Fibroblast of skin of right biceps (primary cell): Measurements from ENCODE around the gene DPP8.
"Not testable (repeated sequence)": the region's sequence is repeated elsewhere in the genome, so short reads cannot be mapped to it uniquely, and the experiment has no call there.

Experiments
- DNase-seq: peaks from one replicate; pipeline ENCODE4 v3.0.0-alpha.2; 2013

DPP8 gene

DNA sequence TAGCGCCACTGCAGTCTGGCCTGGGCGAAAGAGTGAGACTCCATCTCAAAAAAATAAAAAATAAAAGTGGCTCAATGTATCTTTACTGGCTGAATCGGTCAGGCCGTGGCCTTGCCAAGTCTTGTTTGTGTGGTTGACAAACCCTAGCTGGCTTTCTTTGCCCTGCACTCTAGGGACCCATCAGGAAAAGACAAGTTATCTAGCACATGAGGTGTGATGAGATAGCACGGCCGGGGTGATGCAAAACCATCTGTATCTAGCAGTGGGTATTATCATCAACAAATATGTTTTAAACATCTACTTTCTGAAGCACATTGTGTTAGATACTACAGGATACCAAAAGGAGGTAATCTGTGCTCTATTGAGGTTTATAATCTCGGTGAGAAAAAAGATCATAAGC lies 3.9 kb upstream of the DPP8 start:
- no peak for DNase-seq

DNA sequence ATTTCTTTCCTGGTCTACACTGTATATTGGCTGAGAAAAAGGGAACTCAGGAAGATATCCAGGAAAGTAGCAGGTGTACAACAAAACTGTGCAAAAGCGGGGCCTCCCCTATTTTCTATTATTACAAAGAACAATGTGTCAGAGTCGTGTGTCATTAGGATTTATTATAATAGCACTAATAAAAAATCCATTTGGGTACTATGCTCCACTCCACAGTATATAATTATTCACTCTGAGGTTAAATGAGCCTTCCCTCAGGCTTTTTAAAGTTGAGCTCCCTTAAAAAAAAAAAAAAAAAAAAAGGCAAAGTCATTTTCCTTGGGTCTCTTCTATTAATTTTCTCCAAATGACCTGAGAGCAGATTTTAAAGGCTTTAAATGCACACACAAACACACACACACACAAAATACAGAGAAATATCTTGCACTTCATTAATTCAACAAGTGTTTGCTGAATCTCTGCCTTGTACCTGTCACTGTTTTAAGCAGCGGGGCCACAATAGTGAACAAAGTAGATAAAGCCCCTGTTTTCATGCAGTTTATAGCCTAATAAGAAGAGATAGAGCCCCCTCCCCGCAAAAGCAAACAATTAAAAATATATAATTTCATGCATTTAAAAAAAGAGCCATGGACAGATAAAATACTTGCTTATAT lies 1.3 kb upstream of the DPP8 start:
- no peak for DNase-seq

DNA sequence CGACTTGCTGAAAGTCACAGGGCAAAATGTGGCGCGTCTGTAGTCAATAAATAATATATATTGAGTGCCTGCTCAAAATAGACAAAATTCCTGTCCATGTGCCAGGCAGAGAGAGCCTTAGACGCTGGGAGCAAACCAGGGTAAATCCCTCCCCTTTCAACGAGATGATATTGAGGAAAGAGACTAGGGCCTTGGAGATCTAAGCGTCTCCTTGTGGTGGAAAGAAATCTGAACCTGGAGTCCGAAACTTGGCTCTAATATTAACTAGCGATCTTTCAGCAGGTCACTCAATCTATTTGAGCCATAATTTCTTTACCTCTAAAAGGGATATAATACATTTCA lies 348 bp upstream of the DPP8 start:
- DNase-seq: no peak

DNA sequence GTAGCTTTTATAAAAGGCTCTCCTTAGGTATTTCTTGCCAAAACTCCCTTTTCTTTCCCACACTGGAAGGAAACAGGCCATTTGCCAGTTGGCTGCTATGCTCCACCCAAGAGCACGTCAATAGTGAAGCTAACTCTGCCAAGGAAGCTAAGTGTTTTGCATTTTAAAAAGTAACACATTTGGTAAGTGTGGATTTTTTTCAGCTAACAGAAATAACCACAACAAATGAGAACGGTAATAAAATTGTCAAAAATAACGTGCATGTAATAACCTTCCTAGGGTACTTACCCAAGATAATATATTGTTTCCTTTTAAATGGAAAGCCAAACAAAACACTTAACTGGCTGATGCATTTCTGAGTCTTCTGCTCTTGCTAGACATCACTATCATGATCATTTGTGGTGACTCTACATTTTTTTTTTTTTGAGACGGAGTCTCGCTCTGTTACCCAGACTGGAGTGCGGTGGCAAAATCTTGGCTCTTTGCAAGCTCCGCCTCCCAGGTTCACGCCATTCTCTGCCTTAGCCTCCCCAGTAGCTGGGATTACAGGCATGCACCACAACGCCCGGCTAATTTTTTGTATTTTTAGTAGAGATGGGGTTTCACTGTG lies 4.6 kb downstream of the DPP8 start:
- no peak for DNase-seq

DNA sequence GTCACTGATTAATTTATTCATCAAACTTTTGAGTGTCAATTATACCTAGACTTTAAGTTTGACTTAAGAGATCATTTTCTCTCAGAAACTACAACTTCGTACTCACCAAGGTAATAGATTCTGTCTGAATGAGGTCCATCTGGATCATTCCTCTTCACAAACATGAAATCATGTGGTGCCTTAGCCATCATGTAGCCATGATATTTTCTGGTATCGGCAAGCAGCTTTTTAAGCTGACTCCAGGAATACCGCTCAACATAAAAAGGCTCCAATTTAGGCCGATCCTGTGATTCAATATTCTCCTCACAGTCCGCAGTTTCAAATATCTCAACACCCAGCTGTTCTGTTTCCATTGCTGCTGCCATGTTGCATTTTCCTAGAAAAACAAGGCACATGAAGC lies 5.3 kb downstream of the DPP8 start:
- no peak for DNase-seq

DNA sequence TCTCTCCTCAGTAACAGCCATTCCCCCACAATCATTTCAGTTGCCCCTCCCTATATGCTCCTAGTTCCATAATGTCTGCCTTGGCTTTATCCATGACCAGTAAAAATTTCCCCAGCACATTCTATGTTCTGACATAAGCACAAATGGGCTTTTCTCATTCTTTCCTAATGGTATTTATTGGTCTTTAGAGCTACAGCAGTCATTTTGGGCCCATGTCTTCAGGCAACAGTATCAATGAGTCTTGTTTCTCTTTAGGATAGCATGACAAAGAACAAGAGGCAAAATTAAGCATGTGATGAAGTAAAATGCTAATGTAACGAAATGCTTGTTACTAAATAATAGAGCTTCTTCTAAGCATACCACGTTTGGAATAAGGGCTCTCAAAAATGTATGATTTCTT lies 8.2 kb downstream of the DPP8 start:
- DNase-seq: no peak

DNA sequence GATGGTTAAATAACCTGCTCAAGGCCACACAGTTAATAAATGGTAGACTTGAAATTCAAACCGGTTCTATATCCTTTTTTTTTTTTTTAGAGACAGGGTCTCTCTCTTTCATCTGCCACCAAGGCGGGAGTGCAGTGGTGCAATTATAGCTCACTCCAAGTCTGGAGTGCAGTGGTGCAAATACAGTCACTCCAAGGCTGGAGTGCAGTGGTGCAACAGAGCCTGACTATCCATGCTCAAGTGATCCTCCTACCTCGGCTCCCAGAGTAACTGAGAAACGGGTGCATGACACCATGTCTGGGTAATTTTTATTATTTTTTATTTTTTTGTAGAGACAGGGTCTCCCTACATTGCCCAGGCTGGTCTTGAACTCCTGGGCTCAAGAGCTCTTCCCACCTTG lies 23.4 kb downstream of the DPP8 start:
- no peak for DNase-seq

DNA sequence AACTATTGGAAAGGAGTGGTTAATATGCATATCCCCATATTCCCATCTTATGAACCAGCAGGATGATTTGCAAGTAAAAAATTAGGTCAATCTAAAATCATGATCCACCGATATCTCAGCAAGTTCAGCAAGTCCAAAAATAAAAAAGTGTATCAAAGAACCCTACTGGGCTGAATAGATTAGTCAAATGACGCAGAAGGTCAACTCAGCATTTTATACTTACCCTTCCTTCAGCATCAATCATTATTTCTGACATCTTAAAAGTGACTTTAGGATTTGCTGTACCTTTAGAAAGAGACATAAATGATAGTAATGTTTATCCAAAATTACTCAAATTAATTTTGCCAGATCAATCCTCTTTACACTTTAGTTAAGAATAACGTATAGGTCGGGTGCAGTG lies 32.6 kb downstream of the DPP8 start:
- no peak for DNase-seq

DNA sequence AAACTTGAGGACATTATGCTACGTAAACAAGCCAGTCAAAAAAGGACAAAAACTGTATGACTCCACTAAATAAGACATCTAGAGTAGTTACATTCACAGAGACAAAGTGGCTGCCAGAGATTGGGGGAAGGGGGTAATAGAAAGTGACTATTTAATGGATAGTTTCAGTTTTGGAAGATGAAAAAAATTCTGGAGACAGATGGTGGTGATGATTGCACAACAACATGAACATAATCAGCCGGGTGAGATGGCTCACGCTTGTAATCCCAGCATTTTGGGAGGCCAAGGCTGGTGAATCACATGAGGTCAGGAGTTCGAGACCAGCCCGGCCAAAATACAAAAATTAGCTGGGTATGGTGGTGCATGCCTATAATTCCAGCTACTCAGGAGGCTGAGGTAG lies 40.6 kb downstream of the DPP8 start:
- DNase-seq: peak; percentile 78

DNA sequence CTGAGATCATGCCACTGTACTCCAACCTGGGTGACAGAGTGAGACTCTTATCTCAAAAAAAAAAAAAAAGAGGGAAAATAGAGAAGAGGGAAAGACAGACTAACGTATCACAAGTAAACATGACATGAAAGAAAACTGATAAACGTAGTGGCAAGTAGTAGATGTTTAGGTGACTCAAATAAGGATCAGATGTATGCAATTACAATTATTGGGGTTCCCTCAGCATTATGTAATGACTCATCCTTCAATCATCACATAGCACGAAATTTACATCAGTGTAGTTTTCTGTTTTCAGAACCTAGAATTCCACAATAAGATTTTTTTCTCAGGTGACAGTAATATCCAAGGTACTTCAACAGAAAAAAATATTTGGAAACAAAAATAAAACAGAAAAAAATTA lies 46.6 kb downstream of the DPP8 start:
- DNase-seq: no peak

DNA sequence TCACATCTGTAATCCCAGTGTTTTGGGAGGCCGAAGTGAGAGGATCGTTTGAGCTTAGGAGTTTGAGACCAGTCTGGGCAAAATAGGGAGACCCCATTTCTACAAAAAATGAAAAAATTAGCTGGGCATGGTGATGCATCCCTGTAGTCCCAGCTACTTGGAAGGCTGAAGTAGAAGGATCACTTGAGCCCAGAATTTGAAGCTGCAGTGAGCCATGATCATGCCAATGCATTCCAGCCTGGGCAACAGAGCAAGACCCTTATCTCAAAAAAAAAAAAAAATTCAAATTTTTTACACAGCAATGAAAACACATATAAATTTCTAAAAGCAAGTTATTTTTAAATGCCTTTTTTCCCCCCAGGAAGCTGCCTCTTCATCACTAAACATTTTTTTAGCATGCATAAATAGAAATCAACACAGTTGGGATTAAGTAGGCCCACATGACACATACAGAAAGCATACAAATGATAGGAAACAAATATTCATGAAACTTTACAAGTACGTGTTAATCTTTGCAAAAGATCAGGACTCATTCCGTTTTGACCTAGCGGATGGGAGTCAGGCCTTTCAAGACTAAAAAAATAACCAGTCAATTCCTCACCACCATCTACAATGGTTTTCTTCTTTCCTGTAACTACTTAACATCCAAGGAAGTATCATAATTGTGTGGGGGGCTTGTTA lies 49.1 kb downstream of the DPP8 start:
- DNase-seq: peak; percentile 2

DNA sequence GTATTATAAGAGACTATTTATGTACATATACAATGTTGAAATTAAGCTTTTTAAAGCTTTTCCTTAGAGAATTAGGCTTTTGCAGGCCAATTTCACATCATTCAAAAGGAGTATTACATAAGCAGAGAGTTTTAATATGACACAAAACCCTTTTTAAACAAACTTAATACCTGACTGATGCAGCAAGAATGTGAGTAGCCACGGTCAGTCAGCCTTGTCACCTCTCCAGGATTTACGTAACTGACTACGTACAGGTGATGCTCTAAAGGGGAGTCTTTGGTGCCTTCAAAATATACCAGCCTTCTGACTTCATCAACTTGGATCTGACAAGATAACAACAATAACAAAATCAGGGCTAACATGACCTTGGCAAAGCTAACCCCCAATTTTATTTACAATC lies 50.6 kb downstream of the DPP8 start:
- DNase-seq: no peak

DNA sequence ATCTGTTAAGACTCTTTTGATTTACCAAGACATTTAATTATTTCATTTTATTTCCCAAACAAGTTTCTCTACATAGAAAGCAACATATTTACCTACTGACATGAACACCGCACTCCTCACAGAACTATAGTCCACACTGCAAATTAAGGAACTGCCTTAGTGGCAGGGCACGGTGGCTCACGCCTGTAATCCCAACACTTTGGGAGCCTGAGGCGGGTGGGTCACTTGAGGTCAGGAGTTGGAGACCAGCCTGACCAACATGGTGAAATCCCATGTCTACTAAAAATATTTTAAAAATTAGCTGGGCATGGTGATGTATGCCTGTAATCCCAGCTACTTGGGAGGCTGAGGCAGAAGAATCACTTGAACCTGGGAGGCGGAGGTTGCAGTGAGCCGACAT lies 54.4 kb downstream of the DPP8 start:
- DNase-seq: not testable (repeated sequence)

DNA sequence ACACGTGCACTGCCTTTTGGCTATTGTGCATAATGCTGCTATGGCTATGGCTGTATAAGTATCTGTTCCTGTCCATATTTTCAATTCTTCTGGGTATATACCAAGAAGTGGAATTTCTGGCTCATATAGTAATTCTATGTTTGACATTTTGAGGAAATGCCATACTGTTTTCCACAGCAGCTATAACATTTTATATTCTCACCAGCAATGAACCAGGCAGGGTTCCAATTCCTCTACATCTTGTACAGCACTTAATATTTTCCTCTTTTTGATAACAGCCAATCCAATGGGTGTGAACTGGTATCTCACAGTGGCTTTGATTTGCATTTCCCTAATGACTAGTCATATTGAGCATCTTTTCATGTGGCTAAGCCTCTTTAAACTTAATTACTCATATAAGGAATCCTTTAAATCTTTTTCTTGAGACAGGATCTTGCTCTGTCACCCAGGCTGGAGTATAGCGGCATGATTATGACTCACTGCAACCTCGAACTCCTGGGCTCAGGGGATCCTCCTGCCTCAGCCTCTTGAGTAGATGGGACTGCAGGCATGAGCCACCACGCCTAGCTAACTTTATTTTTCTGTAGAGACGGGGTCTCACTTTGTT lies 56.6 kb downstream of the DPP8 start:
- peak; percentile 50 for DNase-seq

DNA sequence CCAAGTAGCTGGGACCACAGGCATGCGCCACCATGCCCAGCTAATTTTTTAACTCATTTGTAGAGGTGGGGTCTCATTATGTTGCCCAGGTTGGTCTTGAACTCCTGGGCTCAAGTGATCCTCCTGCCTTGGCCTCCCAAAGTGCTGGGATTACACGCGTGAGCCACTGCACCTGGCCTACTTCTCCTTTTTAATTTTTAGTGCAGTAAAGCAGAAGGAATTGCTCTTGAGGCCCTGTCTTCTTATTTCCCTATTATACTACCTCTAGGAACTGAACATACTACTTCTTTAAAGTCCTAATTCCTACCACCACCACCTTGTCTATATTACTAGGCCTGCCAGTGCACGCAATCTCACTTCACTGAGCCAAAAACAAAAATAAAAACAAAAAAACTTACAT lies 62.2 kb downstream of the DPP8 start:
- DNase-seq: not testable (repeated sequence)

DNA sequence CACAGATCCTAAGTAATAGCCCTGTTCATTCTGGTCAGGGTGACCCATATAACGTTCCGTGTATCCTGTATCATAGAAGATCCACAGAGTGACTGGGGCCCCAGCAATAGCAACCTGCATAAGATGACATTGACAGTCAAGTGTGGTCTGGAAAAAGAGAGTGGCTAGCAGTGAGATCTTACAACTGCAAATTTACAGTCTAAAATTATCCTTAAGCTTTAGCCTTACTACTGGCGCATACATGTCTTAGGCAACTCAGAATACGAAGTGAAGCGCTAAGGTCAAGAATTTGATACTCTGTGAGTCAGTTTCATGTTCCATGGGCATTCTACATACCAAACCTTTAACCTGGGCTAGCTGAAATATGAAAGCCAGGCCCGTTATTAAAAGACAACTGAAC lies 65.5 kb downstream of the DPP8 start:
- no peak for DNase-seq

DNA sequence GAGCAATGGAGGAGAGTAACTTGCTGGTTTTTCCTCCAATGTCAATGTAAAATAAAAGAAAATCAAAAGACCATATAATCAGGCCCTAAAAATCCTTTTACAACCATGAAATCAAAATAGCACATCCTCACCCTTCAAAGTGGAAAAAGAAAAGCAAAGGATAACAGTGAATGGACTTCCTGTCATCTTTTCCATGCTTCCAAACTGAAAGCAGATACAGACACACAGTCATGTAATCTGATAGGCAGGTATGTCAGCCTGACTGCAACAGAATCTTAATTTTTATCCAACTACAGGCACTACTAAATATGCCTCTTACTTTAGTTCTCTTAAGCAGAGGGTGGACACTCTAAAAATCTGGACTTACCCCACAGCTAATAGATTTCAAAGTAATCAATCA lies 66.9 kb downstream of the DPP8 start:
- no peak for DNase-seq

DNA sequence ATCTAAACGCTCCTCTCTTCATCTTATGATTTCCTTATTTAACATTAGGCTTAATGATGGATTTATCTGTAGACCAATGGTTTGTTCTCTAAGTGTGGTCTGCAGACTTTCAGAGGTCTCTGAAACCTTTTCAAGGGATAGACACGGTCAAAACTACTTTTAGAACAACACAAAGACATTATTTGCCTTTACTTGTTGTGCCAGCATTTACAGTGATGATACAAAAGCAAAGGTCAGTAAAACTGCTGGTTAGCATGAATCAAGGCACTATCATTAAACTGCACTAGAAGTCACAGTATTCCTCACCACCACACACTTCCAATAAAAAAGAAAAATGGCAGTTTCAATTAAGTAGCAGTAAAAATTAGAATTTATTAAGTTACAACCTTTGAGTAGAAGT lies 70.3 kb downstream of the DPP8 start:
- DNase-seq: no peak

DNA sequence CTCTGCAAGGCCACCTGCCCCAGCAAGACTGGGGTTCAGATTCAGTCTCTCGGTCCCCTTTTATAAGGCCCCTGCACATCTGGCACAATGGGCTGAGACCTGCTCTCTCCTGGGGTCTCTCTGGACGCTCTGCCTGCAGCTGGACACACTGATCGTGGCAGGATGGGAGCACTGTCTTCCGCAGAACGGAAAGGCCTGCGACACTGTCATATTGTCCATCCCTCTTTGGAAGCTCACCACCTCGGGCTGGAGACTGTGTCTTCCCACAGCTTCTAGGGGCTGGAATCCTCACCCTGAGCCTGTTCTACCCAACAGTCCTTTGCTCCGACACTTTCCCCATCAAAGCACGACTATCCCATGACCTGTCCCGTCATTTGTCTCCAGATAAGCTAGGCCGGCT lies 83.3 kb downstream of the DPP8 start:
- DNase-seq: no peak

DNA sequence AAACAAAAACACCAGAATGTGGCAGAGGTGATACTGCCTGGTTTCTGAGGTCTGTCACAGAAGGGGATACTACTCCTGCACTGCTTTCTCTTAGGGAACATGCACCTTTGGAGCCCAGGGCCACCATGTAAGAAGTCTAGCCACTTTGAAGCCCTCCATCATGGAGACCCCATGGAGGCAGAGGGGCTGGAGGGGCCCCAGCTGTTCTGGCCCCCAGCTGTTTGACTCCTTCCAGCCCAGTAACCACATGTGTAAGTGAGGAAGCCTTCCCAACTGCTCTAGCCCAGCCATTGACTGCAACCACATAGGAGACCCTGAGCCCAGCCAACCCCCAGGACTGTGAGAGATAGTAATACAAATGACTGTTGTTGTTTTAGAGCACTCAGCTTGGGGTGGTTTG lies 85.8 kb downstream of the DPP8 start:
- no peak for DNase-seq

DNA sequence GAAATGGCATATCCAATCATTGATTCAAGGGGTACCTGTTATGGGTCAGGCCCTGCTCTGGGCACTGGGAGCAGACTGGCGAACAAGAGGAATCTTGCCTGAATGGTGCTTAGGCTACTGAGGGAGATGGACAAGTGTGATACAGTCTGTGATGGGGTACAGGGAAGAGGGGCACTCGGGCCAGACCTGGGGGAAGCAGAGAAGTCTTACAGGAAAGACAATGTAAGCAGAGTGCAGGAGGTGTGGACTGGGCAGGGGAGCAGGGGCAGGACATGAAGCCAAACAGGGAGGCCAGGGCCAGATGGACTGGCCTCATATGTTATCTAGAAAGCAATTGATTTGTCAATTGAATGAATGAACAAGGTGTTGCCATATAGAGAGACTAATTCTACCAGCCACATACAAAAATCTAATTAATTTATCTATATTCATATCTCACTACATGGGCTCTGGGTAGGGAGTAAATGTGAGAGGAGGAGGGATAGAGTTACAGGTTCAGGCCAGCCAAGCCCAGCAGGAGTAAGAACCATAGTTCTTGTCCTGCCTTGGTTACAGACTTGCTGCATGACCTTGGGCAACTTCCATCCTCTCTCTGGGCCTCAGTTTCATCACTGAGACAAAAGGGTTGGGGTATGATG lies 91.2 kb downstream of the DPP8 start:
- no peak for DNase-seq

DNA sequence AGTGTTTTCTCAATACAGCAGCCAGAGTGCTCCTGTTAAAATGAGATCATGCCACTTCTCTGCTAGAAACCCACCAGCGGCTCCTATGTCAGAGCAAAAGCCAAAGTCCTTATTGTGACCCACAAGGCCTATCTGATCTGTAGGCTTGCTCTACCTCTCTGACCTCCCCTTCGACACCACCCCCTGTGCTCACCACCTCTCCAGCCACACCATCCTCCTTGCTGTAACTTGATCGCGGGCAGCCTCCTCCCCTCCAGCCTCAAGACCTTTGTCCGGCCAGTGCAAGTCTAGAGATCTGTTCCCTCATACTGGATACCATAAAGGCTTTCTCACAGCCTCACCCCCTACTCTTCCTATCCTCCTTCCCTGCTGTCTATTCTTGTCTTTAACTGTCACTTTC lies 92.8 kb downstream of the DPP8 start:
- no peak for DNase-seq

DNA sequence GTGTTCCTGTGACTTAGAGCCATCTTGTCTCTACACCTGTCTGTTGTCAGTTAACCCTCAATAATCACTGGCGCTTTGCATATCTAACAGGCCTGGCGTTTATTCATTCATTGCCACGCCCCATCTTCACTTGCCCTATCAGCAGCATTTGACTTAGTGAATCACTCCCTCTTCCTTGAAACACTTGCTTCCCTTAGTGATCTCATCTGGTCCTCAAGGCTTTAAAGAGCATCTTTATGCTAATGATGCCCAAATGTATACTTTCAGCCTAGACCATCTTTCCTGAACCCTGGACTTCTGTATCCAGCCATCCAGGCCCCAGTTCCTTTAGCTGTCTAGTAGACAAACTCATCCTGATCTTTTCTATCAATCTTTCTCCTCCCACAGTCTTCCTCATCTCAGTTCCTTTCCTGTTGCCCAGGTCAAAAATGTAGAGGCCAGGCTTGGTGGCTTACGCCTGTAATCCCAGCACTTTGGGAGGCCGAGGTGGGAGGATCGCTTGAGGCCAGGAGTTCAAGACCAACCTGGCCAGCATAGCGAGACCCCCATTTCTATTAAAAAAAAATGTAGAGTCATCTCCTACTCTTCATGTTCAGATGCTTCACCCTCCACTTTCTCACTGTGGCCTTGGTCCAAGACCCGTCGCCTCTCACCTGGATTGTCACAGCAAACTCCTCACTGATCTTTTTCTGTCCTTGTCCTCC lies 93.4 kb downstream of the DPP8 start:
- DNase-seq: peak; percentile 46
